Measurements from ENCODE around the gene SLC26A8.
"Not testable (repeated sequence)": the region's sequence is repeated elsewhere in the genome, so short reads cannot be mapped to it uniquely, and the experiment has no call there.

SLC26A8 gene

DNA sequence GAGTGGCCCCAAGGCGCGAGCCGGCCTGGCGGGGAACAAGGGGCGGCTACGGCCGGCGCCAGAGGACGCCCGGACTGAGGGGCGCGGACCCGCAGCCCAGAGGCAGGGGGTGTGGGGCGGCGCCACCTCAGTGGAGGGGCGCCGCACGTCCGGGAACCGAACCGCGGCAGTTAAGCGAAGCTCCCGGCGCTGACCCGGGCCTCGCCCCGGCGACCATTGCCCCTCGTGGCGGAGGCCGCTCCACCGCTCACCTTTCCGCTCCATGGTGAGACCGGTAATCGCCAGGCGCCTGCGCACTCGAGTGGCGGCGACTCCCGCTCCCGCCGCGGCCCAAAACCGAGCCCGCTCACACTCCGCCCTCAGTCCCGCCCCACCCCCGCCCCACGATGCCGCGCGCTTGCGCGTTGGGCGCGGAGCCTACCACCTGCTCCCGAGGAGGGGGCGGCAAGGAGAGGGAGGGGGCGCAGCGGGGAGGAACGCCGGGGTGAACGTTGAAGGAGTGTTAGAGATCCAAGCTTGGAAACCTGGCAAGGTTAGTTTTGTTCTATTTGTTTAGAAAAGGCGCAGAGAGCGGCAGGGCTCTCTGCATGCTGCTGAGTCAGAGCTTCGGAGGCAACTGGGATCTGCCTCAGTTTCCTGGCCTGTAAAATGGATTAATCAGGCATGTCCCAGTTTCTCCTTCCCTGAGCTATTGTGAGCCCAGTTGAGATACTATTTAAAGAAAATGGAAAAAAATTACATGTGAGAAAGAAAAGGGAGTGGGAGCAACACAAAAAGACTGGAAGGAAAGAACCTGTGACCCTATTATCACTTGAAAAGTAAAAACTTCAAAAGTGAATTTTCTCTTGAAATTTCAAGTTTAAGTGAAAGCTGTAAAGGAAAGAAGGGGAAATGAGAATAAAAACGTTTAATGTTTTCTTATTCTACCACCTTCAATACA is 103.4 kb downstream of the SLC26A8 start, which contains the start of gene SRPK1:
TSS of gene SRPK1 (minus strand) at position 306 of the 940 bp plus-strand sequence. CDS start at position 264, 42 bp downstream.
- Histone ChIP-seq H3K27me3 (ENCODE audit: insufficient read depth, low read length) (no peaks in the 10 kb centered on the region), H3K9me3 (ENCODE audit: low read length) (no peaks in the 10 kb centered on the region), H3K4me1 (ENCODE audit: insufficient read depth, low read length) (peaks cover 26% of the 10 kb centered on the region), H2AFZ (ENCODE audit: low read depth, low read length) (peak within 1 kb of the TSS; percentile 83), H3K4me3 (ENCODE audit: low read length) (peak within 1 kb of the TSS; percentile 69), H3K36me3 (ENCODE audit: insufficient read depth, low read length) (peaks cover 4% of the 10 kb centered on the region)

DNA sequence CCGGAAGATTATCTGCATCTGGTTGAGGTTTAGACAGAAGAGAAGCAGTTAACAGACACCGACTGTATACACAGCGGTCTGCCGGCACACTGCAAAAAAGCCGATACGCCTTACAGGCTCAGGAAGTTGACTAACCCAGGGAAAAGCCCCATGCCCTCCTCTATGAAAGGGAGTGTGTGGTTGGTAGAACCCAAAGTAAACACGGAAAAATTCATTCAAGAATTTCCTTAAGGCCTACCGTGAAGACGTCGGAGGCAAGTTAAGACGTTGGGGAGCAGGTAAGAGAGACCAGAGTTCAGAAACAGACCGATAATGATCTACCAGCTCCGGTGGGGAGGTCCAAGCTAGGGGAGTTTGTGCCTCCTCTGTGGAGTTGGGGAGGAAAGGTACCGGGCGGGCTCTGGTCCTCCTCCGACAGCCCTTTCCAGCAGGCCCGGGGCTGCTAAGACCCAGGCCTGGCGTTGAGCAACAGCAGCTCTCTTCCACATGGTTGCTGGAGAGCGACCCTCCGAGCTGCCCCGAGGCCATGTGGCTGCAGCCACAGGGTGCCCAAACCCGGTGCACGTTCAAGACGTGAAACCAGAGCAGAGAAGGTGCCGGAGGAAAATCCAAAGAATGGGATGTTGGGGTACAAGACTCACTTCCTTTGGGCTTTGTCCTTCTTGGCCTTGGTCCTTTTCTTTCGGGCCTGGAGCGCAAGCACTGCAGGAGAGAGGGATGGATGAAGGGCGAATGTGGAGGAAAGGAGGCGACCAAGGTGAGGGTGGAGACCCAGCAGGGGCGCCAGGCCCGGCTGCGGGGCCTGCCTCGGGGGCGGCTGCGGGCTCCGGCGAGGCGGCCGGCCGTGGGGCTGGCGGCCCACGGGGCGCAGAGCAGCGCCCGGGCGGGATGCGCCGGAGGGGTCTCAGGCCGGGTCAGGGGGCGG is 104.4 kb downstream of the SLC26A8 start:
- Histone ChIP-seq H3K4me3 (ENCODE audit: low read length) (peak overlapping the region; percentile 69), H3K4me1 (ENCODE audit: insufficient read depth, low read length) (peaks cover 26% of the 10 kb centered on the region), H3K27me3 (ENCODE audit: insufficient read depth, low read length) (no peaks in the 10 kb centered on the region), H3K36me3 (ENCODE audit: insufficient read depth, low read length) (peaks cover 7% of the 10 kb centered on the region), H3K9me3 (ENCODE audit: low read length) (no peaks in the 10 kb centered on the region), H2AFZ (ENCODE audit: low read depth, low read length) (no peak overlapping the region)

DNA sequence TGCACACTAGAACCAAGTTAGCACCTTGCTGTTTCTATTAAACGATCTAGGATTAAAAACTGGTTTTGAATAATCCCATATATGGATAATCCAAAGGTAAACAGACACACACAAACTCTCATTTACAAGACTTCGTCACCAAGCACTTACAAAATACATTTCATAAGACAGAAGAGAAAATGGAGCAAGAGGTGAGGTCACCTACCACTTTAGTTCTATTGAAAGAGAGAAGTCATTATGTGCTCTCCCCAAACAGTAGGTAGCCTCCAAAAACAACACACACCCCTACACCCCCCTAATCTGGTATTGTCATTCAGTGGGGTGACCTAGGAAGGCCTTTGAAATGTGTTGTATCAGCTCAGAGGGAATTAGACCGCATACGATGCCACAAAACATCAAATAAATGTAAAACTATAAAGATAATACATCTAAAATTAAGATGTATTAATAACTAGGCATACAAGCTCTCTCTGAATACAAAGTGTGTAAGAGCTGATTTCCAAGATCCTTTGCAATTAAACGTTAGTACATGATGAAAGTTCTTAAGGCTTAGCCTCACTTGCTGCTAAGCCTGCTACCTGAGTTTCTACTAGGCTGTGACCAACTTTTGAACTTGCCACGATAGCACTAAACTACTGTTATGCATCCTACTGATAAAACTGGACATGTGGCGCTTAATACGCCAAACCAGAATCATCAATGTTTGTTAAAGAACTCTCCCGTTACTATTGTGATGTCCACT is 105.2 kb downstream of the SLC26A8 start:
- peaks cover 26% of the 10 kb centered on the region for H3K4me1 ChIP-seq (ENCODE audit: insufficient read depth, low read length)
- H2AFZ ChIP-seq (ENCODE audit: low read depth, low read length): no peak overlapping the region
- peaks cover 14% of the 10 kb centered on the region for H3K36me3 ChIP-seq (ENCODE audit: insufficient read depth, low read length)
- no peaks in the 10 kb centered on the region for H3K9me3 ChIP-seq (ENCODE audit: low read length)
- peak overlapping the region; percentile 69 for H3K4me3 ChIP-seq (ENCODE audit: low read length)
- H3K27me3 ChIP-seq (ENCODE audit: insufficient read depth, low read length): no peaks in the 10 kb centered on the region

DNA sequence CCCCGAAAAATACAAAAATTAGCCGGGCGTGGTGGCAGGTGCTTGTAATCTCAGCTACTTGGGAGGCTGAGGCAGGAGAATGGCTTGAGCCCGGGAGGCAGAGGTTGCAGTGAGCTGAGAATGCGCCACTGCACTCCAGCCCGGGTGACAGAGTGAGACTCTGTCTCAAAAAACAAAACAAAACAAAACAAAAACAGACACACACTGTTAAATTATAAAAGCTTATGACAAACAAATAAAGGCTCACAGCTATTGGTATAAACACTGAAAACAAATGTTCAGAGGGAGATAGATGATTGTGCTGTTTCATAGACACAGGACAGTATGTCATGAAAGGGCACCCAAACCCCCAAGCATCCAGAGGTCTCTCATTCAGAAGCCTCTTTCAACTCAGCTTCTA is 107.5 kb downstream of the SLC26A8 start:
- peaks cover 26% of the 10 kb centered on the region for H3K4me1 ChIP-seq (ENCODE audit: insufficient read depth, low read length)
- H2AFZ ChIP-seq (ENCODE audit: low read depth, low read length); H3K27me3 ChIP-seq (ENCODE audit: insufficient read depth, low read length); H3K4me3 ChIP-seq (ENCODE audit: low read length); H3K9me3 ChIP-seq (ENCODE audit: low read length): not testable (repeated sequence)
- H3K36me3 ChIP-seq (ENCODE audit: insufficient read depth, low read length): peaks cover 30% of the 10 kb centered on the region

GRCh38 chr6:35916056-35916455 is 108.4 kb downstream of the SLC26A8 start:
- peaks cover 38% of the 10 kb centered on the region for H3K36me3 ChIP-seq (ENCODE audit: insufficient read depth, low read length)
- H3K4me3 ChIP-seq (ENCODE audit: low read length): no peak overlapping the region
- no peak overlapping the region for H2AFZ ChIP-seq (ENCODE audit: low read depth, low read length)
- peaks cover 23% of the 10 kb centered on the region for H3K4me1 ChIP-seq (ENCODE audit: insufficient read depth, low read length)
- H3K9me3 ChIP-seq (ENCODE audit: low read length): peaks cover 12% of the 10 kb centered on the region
- H3K27me3 ChIP-seq (ENCODE audit: insufficient read depth, low read length): no peaks in the 10 kb centered on the region

DNA sequence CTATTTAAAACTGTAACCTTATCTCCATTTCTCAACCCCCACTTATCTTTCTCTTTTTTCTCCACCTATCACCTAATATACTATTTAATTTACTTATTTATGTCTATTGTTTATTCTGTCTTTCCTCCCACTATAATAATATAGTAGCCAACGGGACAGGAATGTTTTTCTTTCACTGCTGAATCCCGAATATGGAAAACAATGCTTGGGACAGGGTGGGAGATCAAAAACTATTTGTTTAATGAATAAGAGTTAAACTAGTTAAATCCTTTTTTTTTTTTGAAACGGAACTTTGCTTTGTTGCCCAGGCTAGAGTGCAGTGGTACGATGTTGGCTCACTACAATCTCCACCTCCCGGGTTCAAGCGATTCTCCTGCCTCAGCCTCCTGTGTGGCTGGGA is 109.9 kb downstream of the SLC26A8 start:
- H3K4me1 ChIP-seq (ENCODE audit: insufficient read depth, low read length): peaks cover 20% of the 10 kb centered on the region
- H3K36me3 ChIP-seq (ENCODE audit: insufficient read depth, low read length): peaks cover 46% of the 10 kb centered on the region
- H3K4me3 ChIP-seq (ENCODE audit: low read length): no peak overlapping the region
- H2AFZ ChIP-seq (ENCODE audit: low read depth, low read length): no peak overlapping the region
- H3K9me3 ChIP-seq (ENCODE audit: low read length): peaks cover 23% of the 10 kb centered on the region
- H3K27me3 ChIP-seq (ENCODE audit: insufficient read depth, low read length): no peaks in the 10 kb centered on the region

DNA sequence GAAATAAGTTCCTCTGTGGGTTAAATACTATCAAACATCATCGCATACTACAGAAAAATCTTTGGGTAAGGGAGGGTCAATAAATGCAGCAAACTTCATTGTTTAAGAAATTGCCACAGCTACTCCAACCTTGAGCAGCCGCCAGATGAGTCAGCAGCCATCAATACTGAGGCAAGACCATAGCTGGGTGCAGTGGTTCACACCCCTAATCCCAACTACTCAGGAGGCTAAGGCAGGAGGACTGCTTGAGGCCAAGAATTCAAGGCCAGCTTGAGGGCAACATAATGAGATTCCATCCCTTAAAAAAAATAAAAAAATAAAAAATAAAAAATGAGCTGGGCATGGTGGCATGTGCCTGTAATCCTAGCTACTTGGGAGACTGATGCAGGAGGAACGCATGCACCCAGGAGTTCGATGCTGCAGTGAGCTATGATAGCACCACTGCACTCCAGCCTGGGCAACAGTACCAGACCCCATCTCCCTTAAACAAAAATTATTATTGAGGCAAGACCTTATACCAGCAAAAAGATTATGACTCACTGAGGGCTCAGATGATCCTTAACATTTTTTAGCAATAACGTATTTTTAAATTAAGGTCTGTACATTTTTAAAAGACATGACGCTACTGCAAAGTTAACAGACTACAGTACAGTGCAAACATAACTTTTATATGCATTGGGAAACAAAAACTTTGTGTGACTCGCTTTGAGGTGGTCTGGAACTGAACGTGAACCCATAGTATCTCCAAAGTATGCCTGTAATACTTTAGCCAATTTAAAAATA is 112.4 kb downstream of the SLC26A8 start:
- H3K27me3 ChIP-seq (ENCODE audit: insufficient read depth, low read length): no peaks in the 10 kb centered on the region
- no peaks in the 10 kb centered on the region for H3K4me1 ChIP-seq (ENCODE audit: insufficient read depth, low read length)
- peaks cover 46% of the 10 kb centered on the region for H3K36me3 ChIP-seq (ENCODE audit: insufficient read depth, low read length)
- no peak overlapping the region for H3K4me3 ChIP-seq (ENCODE audit: low read length)
- peaks cover 38% of the 10 kb centered on the region for H3K9me3 ChIP-seq (ENCODE audit: low read length)
- no peak overlapping the region for H2AFZ ChIP-seq (ENCODE audit: low read depth, low read length)

DNA sequence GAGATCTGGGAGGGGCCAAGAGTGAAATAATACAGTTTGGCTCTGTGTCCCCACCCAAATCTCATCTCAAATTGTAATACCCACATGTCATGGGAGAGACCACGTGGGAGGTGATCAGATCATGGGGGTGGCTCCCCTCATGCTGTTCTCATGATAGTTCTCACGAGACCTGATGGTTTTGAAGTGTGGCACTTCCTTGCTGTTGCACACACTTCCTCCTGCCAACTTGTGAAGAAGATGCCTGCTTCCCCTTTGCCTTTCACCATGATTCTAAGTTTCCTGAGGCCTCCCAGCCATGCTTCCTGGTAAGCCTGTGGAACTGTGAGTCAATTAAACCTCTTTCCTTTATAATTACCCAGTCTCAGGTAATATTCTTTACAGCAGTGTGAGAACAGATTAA is 114.9 kb downstream of the SLC26A8 start:
- not testable (repeated sequence) for H2AFZ ChIP-seq (ENCODE audit: low read depth, low read length); H3K4me3 ChIP-seq (ENCODE audit: low read length); H3K4me1 ChIP-seq (ENCODE audit: insufficient read depth, low read length); H3K27me3 ChIP-seq (ENCODE audit: insufficient read depth, low read length)
- H3K36me3 ChIP-seq (ENCODE audit: insufficient read depth, low read length): peaks cover 38% of the 10 kb centered on the region
- H3K9me3 ChIP-seq (ENCODE audit: low read length): peaks cover 38% of the 10 kb centered on the region

DNA sequence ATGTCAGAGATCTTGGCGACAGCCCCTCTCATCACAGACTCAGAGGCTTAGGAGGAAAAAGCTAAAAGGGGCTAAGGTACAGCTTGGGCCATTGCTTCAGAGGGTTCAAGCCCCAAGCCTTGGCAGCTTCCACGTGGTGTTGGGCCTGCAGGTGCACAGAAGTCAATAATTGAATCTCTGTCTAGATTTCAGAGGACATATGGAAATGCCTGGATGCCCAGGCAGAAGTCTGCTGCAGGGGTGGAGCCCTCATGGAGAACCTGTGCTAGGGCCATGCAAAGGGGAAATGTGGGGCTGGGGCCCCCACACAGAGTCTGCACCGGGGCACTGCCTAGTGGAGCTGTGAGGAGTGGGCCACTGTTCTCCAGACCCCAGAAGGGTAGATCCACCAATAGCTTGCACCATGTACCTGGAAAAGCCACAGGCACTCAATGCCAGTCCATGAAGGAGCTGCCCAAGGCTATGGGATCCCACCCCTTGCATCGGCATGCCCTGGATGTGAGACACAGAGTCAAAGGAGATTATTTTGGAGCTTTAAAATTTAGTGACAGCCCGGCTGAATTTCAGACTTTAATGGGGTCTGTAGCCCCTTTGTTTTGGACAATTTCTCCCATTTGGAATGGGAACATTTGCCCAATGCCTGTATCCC is 115.6 kb downstream of the SLC26A8 start:
- H3K4me3 ChIP-seq (ENCODE audit: low read length); H3K4me1 ChIP-seq (ENCODE audit: insufficient read depth, low read length); H3K27me3 ChIP-seq (ENCODE audit: insufficient read depth, low read length); H2AFZ ChIP-seq (ENCODE audit: low read depth, low read length): not testable (repeated sequence)
- Histone ChIP-seq H3K36me3 (ENCODE audit: insufficient read depth, low read length) (peaks cover 38% of the 10 kb centered on the region), H3K9me3 (ENCODE audit: low read length) (peaks cover 38% of the 10 kb centered on the region)

DNA sequence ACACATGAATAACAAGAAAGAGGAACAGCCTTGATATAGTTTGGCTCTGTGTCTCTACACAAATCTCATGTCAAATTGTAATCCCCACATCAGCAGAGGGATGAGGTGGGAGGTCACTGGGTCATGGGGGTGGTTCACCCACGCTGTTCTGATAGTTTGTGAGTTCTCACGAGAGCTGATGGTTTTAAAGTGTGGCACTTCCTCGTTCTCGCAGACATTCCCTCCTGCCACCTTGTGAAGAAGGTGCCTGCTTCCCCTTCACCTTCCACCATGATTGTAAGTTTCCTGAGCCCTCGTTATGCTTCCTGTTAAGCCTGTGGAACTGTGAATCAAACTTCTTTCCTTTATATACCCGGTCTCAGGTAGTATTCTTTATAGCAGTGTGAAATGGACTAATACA is 116.7 kb downstream of the SLC26A8 start:
- H3K36me3 ChIP-seq (ENCODE audit: insufficient read depth, low read length): peaks cover 33% of the 10 kb centered on the region
- no peak overlapping the region for H3K4me3 ChIP-seq (ENCODE audit: low read length)
- no peaks in the 10 kb centered on the region for H3K27me3 ChIP-seq (ENCODE audit: insufficient read depth, low read length)
- no peaks in the 10 kb centered on the region for H3K4me1 ChIP-seq (ENCODE audit: insufficient read depth, low read length)
- H3K9me3 ChIP-seq (ENCODE audit: low read length): peaks cover 35% of the 10 kb centered on the region
- H2AFZ ChIP-seq (ENCODE audit: low read depth, low read length): no peak overlapping the region

DNA sequence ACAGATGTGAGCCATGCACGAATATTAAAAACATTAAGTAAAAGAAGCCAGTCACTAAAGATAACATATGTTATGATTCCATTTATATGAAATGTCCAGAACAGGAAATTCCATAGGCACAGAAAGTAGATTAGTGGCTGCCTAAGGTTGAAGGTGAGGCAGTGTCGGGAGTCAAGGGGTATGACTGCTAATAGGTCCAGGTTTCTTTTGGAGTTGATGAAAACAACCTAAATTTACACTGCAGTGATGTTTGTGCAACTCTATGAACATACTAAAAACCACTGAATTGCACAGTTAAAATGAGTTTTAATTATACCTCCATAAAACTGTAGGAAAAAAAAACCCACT is 118.0 kb downstream of the SLC26A8 start:
- no peaks in the 10 kb centered on the region for H3K27me3 ChIP-seq (ENCODE audit: insufficient read depth, low read length)
- H3K4me1 ChIP-seq (ENCODE audit: insufficient read depth, low read length): no peaks in the 10 kb centered on the region
- H3K4me3 ChIP-seq (ENCODE audit: low read length): no peak overlapping the region
- no peak overlapping the region for H2AFZ ChIP-seq (ENCODE audit: low read depth, low read length)
- peaks cover 20% of the 10 kb centered on the region for H3K36me3 ChIP-seq (ENCODE audit: insufficient read depth, low read length)
- peaks cover 29% of the 10 kb centered on the region for H3K9me3 ChIP-seq (ENCODE audit: low read length)

Data from neuron (in vitro differentiated cells).